K562 (cell line): ENCODE results near the gene MKRN1. TPM values are rescaled to one million over a fixed set of nuclear protein-coding genes. Genes with fewer than 3 reads are reported as not detected.

Source experiments
- ATAC-seq: fragments of 200-7000 bp; cut with Tn5 transposase; 3 replicates; pipeline ENCODE4 v1.9.1; 2020; ENCODE audit warnings: moderate library complexity
- BruUV-seq: library from RNA; stranded (reverse); fragments of 400-500 nt; replicated peaks from 2 replicates; lab custom pipeline; 2021; lab: Mats Ljungman, UMichigan
- CTCF ChIA-PET: fragments of 300-600 bp; formaldehyde crosslinking; extraction: SDS; loops from one replicate; lab custom pipeline; 2021; ENCODE audit warnings: low intra/inter-chr PET ratio; lab: Yijun Ruan, JAX
- POLR2A ChIA-PET: fragments of 300-600, 350-650 bp; sonication (Branson Sonifier 250); formaldehyde crosslinking; extraction: SDS; loops from one replicate; lab custom pipeline; 2021; ENCODE audit warnings: antibody characterized with exemption, inconsistent platforms; lab: Yijun Ruan, JAX
- DNase-seq, 4 experiments: peaks; one replicate each; pipeline versions ENCODE4 v3.0.0 to v3.0.0-alpha.2; 2011 to 2018; ENCODE audit warnings: low spot score in 3 of 4, mixed read lengths in 3 of 4; ENCODE audit errors: extremely low read depth in 1 of 4
- FAIRE-seq: peaks from 2 replicates; lab custom pipeline; 2011; peaks lifted over from hg19 to GRCh38; lab: Jason Lieb, UNC
- H2AFZ ChIP-seq: 2 replicates; pipeline ENCODE4 v1.6.0; 2011; ENCODE audit warnings: low read depth, low read length, control low read depth, inconsistent platforms
- H3K27ac ChIP-seq: fragments of 200-600 bp; 3 replicates; pipeline ENCODE4 v1.8.0; 2011; ENCODE audit warnings: low read depth, mild to moderate bottlenecking, control low read depth, inconsistent platforms, low read length, moderate library complexity, mixed read lengths; ENCODE audit errors: extremely low read depth
- H3K27me3 ChIP-seq, 2 experiments: fragments of 300-600 bp in 1 of 2; 2 replicates in 1 of 2; 3 replicates in 1 of 2; pipeline versions ENCODE4 v1.6.0 to v1.8.0; 2011; ENCODE audit warnings: inconsistent platforms in 2 of 2, low read length in 2 of 2, mild to moderate bottlenecking in 1 of 2, mixed read lengths in 1 of 2, moderate library complexity in 1 of 2; ENCODE audit not compliant: control insufficient read depth in 2 of 2, insufficient read depth in 2 of 2
- H3K36me3 ChIP-seq: fragments of 300-600 bp; 3 replicates; pipeline ENCODE4 v1.8.0; 2011; ENCODE audit warnings: mild to moderate bottlenecking, low read length, inconsistent platforms; ENCODE audit not compliant: control insufficient read depth, insufficient read depth
- H3K4me1 ChIP-seq, 2 experiments: fragments of 200-600 bp in 1 of 2; replicated peaks in 1 of 2; 2 replicates in 1 of 2; 3 replicates in 1 of 2; pipeline versions ENCODE4 v1.5.1 to v1.8.0; 2011; ENCODE audit warnings: inconsistent platforms in 2 of 2, low read length in 2 of 2, mild to moderate bottlenecking in 1 of 2, mixed read lengths in 1 of 2, moderate library complexity in 1 of 2; ENCODE audit not compliant: control insufficient read depth in 2 of 2, insufficient read depth in 2 of 2
- H3K4me2 ChIP-seq: 2 replicates; pipeline ENCODE4 v1.6.1; 2011; ENCODE audit warnings: low read length, control low read depth, inconsistent platforms, mixed read lengths; ENCODE audit not compliant: insufficient read depth
- H3K4me3 ChIP-seq: fragments of 200-600 bp; sonication (generic), shearing (Covaris generic); 2 replicates; pipeline ENCODE4 v1.5.1; 2016; ENCODE audit warnings: control low read depth, inconsistent platforms
- H3K79me2 ChIP-seq: fragments of 200-600 bp; 3 replicates; pipeline ENCODE4 v1.8.0; 2011; ENCODE audit warnings: low read length, inconsistent platforms; ENCODE audit not compliant: control insufficient read depth, insufficient read depth
- H3K9ac ChIP-seq, 2 experiments: 2 replicates each; pipeline versions ENCODE4 v1.6.0 to v1.6.1; 2011; ENCODE audit warnings: low read depth in 2 of 2, low read length in 2 of 2, control low read depth in 1 of 2, inconsistent platforms in 1 of 2, mild to moderate bottlenecking in 1 of 2, mixed read lengths in 1 of 2; ENCODE audit not compliant: insufficient read depth in 1 of 2
- H3K9me1 ChIP-seq: one replicate; pipeline ENCODE4 v1.6.0; 2011; ENCODE audit warnings: inconsistent platforms, mild to moderate bottlenecking, low read length, moderate library complexity; ENCODE audit not compliant: control insufficient read depth, insufficient read depth
- H3K9me3 ChIP-seq: replicated peaks from 2 replicates; pipeline ENCODE4 v1.5.1; 2011; ENCODE audit warnings: low read depth, low read length, inconsistent platforms; ENCODE audit not compliant: control insufficient read depth, insufficient read depth
- H4K20me1 ChIP-seq: replicated peaks from 2 replicates; pipeline ENCODE4 v1.6.1; 2011; ENCODE audit warnings: low read length, inconsistent platforms, mixed read lengths; ENCODE audit not compliant: control insufficient read depth, insufficient read depth
- CBX1 ChIP-seq: sonication (generic); IDR thresholded peaks from 2 replicates; pipeline ENCODE4 v1.6.1; 2016; ENCODE audit warnings: antibody characterized with exemption, low read depth, mild to moderate bottlenecking
- CREB1 ChIP-seq, 2 experiments: sonication (generic) in 1 of 2; formaldehyde crosslinking in 1 of 2; IDR thresholded peaks; 2 replicates each; pipeline versions ENCODE4 v1.6.1 to v1.8.0; 2012 to 2022; ENCODE audit warnings: inconsistent platforms in 1 of 2, mild to moderate bottlenecking in 1 of 2, missing genetic modification reagents in 1 of 2, moderate library complexity in 1 of 2
- CTBP1 ChIP-seq: fragments of 450-650 bp; IDR thresholded peaks from 2 replicates; pipeline ENCODE4 v1.6.1; 2016; ENCODE audit warnings: borderline replicate concordance
- EP400 ChIP-seq: fragments of 450-650 bp; IDR thresholded peaks from 2 replicates; pipeline ENCODE4 v1.6.1; 2017; ENCODE audit warnings: antibody characterized with exemption, mild to moderate bottlenecking, moderate library complexity
- KDM5B ChIP-seq: fragments of 200-600 bp; sonication (generic); IDR thresholded peaks from 2 replicates; pipeline ENCODE4 v1.6.1; 2012; ENCODE audit warnings: low read depth, mild to moderate bottlenecking, moderate library complexity, low read length, control low read depth, inconsistent platforms; ENCODE audit not compliant: insufficient replicate concordance
- MECOM ChIP-seq: fragments of 250-450 bp; sonication (Bioruptor Pico); IDR thresholded peaks from 2 replicates; pipeline ENCODE4 v1.8.0; 2022; ENCODE audit warnings: inconsistent platforms
- MYBL2 ChIP-seq, 2 experiments: fragments of 450-650 bp in 1 of 2; sonication (generic) in 1 of 2; formaldehyde crosslinking in 1 of 2; IDR thresholded peaks; 2 replicates each; pipeline versions ENCODE4 v1.6.1 to v1.8.1; 2017 to 2022; ENCODE audit warnings: borderline replicate concordance in 1 of 2, inconsistent platforms in 1 of 2, low read depth in 1 of 2, mild to moderate bottlenecking in 1 of 2, missing genetic modification reagents in 1 of 2, moderate library complexity in 1 of 2
- NFIC ChIP-seq: fragments of 450-650 bp; IDR thresholded peaks from 2 replicates; pipeline ENCODE4 v1.6.1; 2017; ENCODE audit warnings: mild to moderate bottlenecking, inconsistent platforms
- NFRKB ChIP-seq: fragments of 450-650 bp; IDR thresholded peaks from 2 replicates; pipeline ENCODE4 v1.6.1; 2016; ENCODE audit warnings: low read depth
- NFYB ChIP-seq: IDR thresholded peaks from 2 replicates; pipeline ENCODE4 v1.6.1; 2011; ENCODE audit warnings: mild to moderate bottlenecking, moderate library complexity; ENCODE audit not compliant: insufficient read length; ENCODE audit errors: extremely low read depth
- RBM39 ChIP-seq: fragments of 200-400 bp; formaldehyde crosslinking; optimal IDR thresholded peaks from 2 replicates; pipeline ENCODE3; 2018; ENCODE audit warnings: low read depth, low read length
- SMARCA4 ChIP-seq: fragments of 450-650 bp; IDR thresholded peaks from 2 replicates; pipeline ENCODE4 v1.6.1; 2016
- TRIM28 ChIP-seq: fragments of 450-650 bp; IDR thresholded peaks from 2 replicates; pipeline ENCODE4 v1.6.1; 2017
- USF1 ChIP-seq: sonication (generic); formaldehyde crosslinking; IDR thresholded peaks from 2 replicates; pipeline ENCODE4 v1.9.0; 2022; ENCODE audit warnings: mild to moderate bottlenecking, missing genetic modification reagents
- YY1 ChIP-seq, 3 experiments: IDR thresholded peaks; 2 replicates each; pipeline ENCODE4 v1.6.1; 2011; ENCODE audit warnings: low read length in 2 of 3, mild to moderate bottlenecking in 2 of 3, moderate library complexity in 2 of 3, borderline replicate concordance in 1 of 3, control low read depth in 1 of 3, low read depth in 1 of 3; ENCODE audit not compliant: insufficient read depth in 3 of 3, insufficient replicate concordance in 2 of 3, control insufficient read depth in 1 of 3, insufficient read length in 1 of 3; ENCODE audit errors: extremely low read depth in 1 of 3
- ZBTB49 ChIP-seq: sonication (generic); formaldehyde crosslinking; IDR thresholded peaks from 2 replicates; pipeline ENCODE4 v1.8.0; 2022; ENCODE audit warnings: missing genetic modification reagents, mild to moderate bottlenecking, borderline replicate concordance
- ZNF449 ChIP-seq: fragments of 250-450 bp; sonication (Bioruptor Pico); IDR thresholded peaks from 2 replicates; pipeline ENCODE4 v1.8.0; 2022; ENCODE audit warnings: moderate library complexity, mild to moderate bottlenecking, inconsistent platforms
- WGBS: fragments of 100-300 bp; shearing (Covaris generic); methylation state at CpG from one replicate; pipeline ENCODE4 v1.1.6; 2016; ENCODE audit warnings: low coverage, mixed read lengths; ENCODE audit not compliant: insufficient coverage; ENCODE audit errors: missing lambda C conversion rate; 5-methylcytosine and 5-hydroxymethylcytosine counted together
- in situ Hi-C: fragments of 300-500 bp; cut with MboI; formaldehyde crosslinking; loops from 4 replicates; pipeline ENCODE4 v1.15.0; 2018; ENCODE audit warnings: inconsistent platforms, mixed read lengths
- intact Hi-C: fragments of 100-400 bp; cut with micrococcal nuclease; formaldehyde crosslinking; loops from 2 replicates; pipeline ENCODE4 v1.14.2; 2022
- polyA plus RNA-seq, 8 experiments: library from polyadenylated mRNA; depleted of rRNA in 4 of 8; stranded (reverse) in 5 of 8; unstranded in 3 of 8; fragments of >200 nt; fragmentation: Nextera tagmentation in 2 of 8; fragmentation: Illumina TruSeq in 1 of 8; extraction: Ambion mirVana in 2 of 8; extraction: Trizol in 1 of 8; gene quantifications; 2 replicates each; pipeline versions ENCODE4 v1.2.1 to v1.2.3, GENCODE V29; 2011 to 2014; ENCODE audit warnings: inconsistent platforms in 1 of 8, missing spikeins in 1 of 8
- total RNA-seq, 7 experiments: library from RNA; depleted of rRNA in 6 of 7; stranded (reverse); fragments of >200 nt in 6 of 7; fragmentation: Illumina TruSeq in 2 of 7; extraction: Trizol in 2 of 7; gene quantifications; 2 replicates each; pipeline versions ENCODE4 v1.2.1 to v1.2.3, GENCODE V29; 2011 to 2021; ENCODE audit warnings: low replicate concordance in 1 of 7

The MKRN1 gene
- total and polyA plus RNA-seq, 9 of the 15 experiments (the other 6 are each of a cell fraction or from before 2014, with no cell fraction given), result 30.5 to 90.3 (median 76.0) TPM

GRCh38 chr7:140512317-140513000 lies 33.2 kb upstream of the MKRN1 start:
- H3K9ac ChIP-seq, result peak overlapping the region in 1 of 2 experiments; percentile 45; a peak in 2 of 4 replicates
- peak; percentile 67 to 86 (median 74) for DNase-seq
- peak overlapping the region; percentile 73 for H2AFZ ChIP-seq
- ChIA-PET POLR2A (no interaction called here), CTCF (no interaction called here)
- intact Hi-C loops, result loop anchor here (10.0 kb wide), 1 partner anchor 302 kb away; no protein-coding TSS in a partner anchor
- H3K9me3 ChIP-seq, result no peaks in the 10 kb centered on the region
- FAIRE-seq, result peak; percentile 49
- no peaks in the 10 kb centered on the region for H4K20me1 ChIP-seq
- H3K9me1 ChIP-seq, result no peaks in the 10 kb centered on the region
- 14% methylated on average over 9 of the region's 9 CpGs for WGBS
- peak overlapping the region; percentile 34; the same call in 1 of the 3 replicates for H3K27ac ChIP-seq
- H3K4me1 ChIP-seq, result peaks cover 19 to 32% of the 10 kb centered on the region in 2 experiments; a peak in 4 of 5 replicates
- peak; percentile 67 for ATAC-seq
- no peaks in the 10 kb centered on the region for H3K27me3 ChIP-seq
- H3K36me3 ChIP-seq, result no peaks in the 10 kb centered on the region
- peak overlapping the region; percentile 10 for H3K4me2 ChIP-seq
- no TSS peak for BruUV-seq
- in situ Hi-C loops, result no loop called here
- no peaks in the 10 kb centered on the region for H3K79me2 ChIP-seq
- H3K4me3 ChIP-seq, result no peak overlapping the region
- TF ChIP-seq USF1 (CRISPR knock-in tag) (no peak), ZBTB49 (no peak), NFRKB (no peak), NFIC (peak; percentile 98), EP400 (no peak), KDM5B (no peak), ZNF449 (CRISPR knock-in tag) (no peak), CTBP1 (peak; percentile 36; the same call in 1 of the 2 replicates), SMARCA4 (peak; percentile 30; the same call in 1 of the 2 replicates), MYBL2 (IDR thresholded peaks at IDR 0.05; ENCODE audit: low read depth) (no peak), MYBL2 (CRISPR knock-in tag; IDR thresholded peaks at IDR 0.05; ENCODE audit: borderline replicate concordance) (no peak), YY1 (IDR thresholded peaks at IDR 0.05; ENCODE audit: borderline replicate concordance in 1 of 3, control insufficient read depth in 1 of 3, extremely low read depth in 1 of 3, insufficient read depth in 3 of 3, insufficient read length in 1 of 3, insufficient replicate concordance in 2 of 3, low read depth in 1 of 3, low read length in 2 of 3) (peak in 1 of 3 experiments; percentile 8), NFYB (no peak), TRIM28 (no peak), MECOM (CRISPR knock-in tag) (no peak), CREB1 (IDR thresholded peaks at IDR 0.05) (no peak), CREB1 (CRISPR knock-in tag; IDR thresholded peaks at IDR 0.05) (no peak), CBX1 (no peak), RBM39 (no peak)
